Endothelial cell of umbilical vein (primary cell): ENCODE results near the gene KLF13.

Experiments used
- CTCF ChIP-seq, 2 donors: IDR thresholded peaks; 1 replicate in 1 of 2; 2 replicates in 1 of 2; pipeline ENCODE4 v1.5.1; 2011; ENCODE audit warnings: low read length in 2 of 2, mild to moderate bottlenecking in 2 of 2, moderate library complexity in 2 of 2, control low read depth in 1 of 2, inconsistent platforms in 1 of 2, low read depth in 1 of 2; ENCODE audit not compliant: insufficient read depth in 1 of 2; ENCODE audit errors: extremely low read depth in 1 of 2
- EZH2 ChIP-seq: IDR thresholded peaks from 2 replicates; pipeline ENCODE4 v1.6.1; 2012; ENCODE audit warnings: borderline replicate concordance, low read depth, mild to moderate bottlenecking, moderate library complexity, low read length, inconsistent platforms; ENCODE audit not compliant: severe bottlenecking
- POLR2A ChIP-seq: IDR thresholded peaks from 2 replicates; pipeline ENCODE4 v1.6.1; 2012; ENCODE audit warnings: low read depth, mild to moderate bottlenecking, control low read depth, low read length

GRCh38 chr15:31316135-31316795 is 10.4 kb upstream of the KLF13 start:
- TF ChIP-seq EZH2 (no peak), CTCF (IDR thresholded peaks at IDR 0.05; ENCODE audit: extremely low read depth in 1 of 2, insufficient read depth in 1 of 2, low read depth in 1 of 2, low read length in 2 of 2) (no peak), POLR2A (no peak)
